ENCODE results near the gene PLD3. TPM values are rescaled to one million over a fixed set of nuclear protein-coding genes. Genes with fewer than 3 reads are reported as not detected.
A peak's percentile ranks its signal among the peaks of the same experiment; 100 is the strongest.

The PLD3 gene
- total and polyA plus RNA-seq, 4 donors, result 205 to 407 (median 238) TPM

DNA sequence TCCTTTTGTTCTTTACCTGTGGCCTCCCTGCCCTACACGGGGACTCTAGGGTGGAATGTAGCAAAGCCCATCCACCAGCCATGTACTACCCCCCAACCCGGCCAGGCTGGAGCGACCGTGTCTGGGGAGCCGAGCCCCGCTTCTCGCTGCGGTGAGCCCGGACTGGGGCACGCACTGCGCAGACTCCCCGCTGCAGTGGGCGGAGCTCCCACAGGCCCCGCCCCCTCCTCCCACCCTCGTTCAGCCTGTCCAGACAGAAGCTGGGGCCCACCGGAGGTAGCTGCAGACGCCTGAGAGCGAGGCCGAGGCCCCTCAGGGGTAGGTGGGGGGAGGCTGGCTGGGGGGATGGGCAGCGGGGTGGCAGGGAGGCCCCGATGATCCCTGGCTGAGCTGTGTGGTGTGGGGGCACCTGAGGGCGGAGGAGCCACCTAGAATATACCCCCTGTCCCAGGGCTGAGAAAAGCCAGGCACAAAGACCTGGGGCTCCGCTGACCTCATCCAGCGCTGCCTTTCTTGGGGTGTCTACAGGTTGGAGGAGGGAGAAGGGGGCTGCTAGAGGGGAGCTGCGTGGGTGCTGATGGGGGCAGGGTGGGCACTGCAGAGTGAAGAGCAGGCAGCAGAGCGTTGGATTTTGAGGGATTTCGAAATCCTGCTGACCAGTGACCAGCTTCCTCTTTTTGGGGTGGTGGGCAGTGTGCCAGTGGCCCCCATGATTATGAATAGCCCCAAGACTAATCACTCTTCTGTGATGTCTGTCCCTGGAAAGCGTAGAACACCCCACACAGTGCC lies 17.3 kb downstream of the PLD3 start:
- ATAC-seq (ENCODE audit: insufficient read depth, low FRiP score) (peak; percentile 82), DNase-seq (peak; percentile 88 to 94 (median 91))
- Histone ChIP-seq H3K27ac (ENCODE audit: low read depth in 1 of 2, low read length in 1 of 2) (peak overlapping the region in 1 of 2 donors; percentile 11), H3K4me1 (ENCODE audit: control insufficient read depth in 5 of 5, insufficient read depth in 5 of 5, low read length in 5 of 5) (peaks cover 0 to 17% (median 4%) of the 10 kb centered on the region in 5 donors), H3K27me3 (ENCODE audit: control insufficient read depth in 3 of 3, insufficient read depth in 3 of 3, low read length in 2 of 3) (no peaks in the 10 kb centered on the region), H3K9ac (ENCODE audit: insufficient read depth in 1 of 2, low read length in 2 of 2) (peak overlapping the region; percentile 67 to 74), H3K36me3 (ENCODE audit: control insufficient read depth in 4 of 4, insufficient read depth in 4 of 4, low read length in 4 of 4) (peaks cover 3 to 22% (median 10%) of the 10 kb centered on the region in 4 donors), H3K4me3 (peak overlapping the region; percentile 11), H3K9me3 (ENCODE audit: control insufficient read depth in 4 of 4, insufficient read depth in 3 of 4, low read length in 3 of 4) (no peaks in the 10 kb centered on the region)
- 14 to 33% methylated on average over 27 to 28 of the region's 28 CpGs for WGBS, 2 donors
- TF ChIP-seq CTCF (IDR thresholded peaks at IDR 0.05; ENCODE audit: control extremely low read depth, extremely low read depth), result no peak

- Histone ChIP-seq H3K4me3 (no peak overlapping the region), H3K27ac (ENCODE audit: low read depth in 1 of 2, low read length in 1 of 2) (peak overlapping the region in 1 of 2 donors; percentile 1), H3K4me1 (ENCODE audit: control insufficient read depth in 5 of 5, insufficient read depth in 5 of 5, low read length in 5 of 5) (peaks cover 0 to 17% (median 4%) of the 10 kb centered on the region in 5 donors), H3K9ac (ENCODE audit: insufficient read depth in 1 of 2, low read length in 2 of 2) (peak overlapping the region in 1 of 2 donors; percentile 5), H3K27me3 (ENCODE audit: control insufficient read depth in 3 of 3, insufficient read depth in 3 of 3, low read length in 2 of 3) (no peaks in the 10 kb centered on the region), H3K9me3 (ENCODE audit: control insufficient read depth in 4 of 4, insufficient read depth in 3 of 4, low read length in 3 of 4) (no peaks in the 10 kb centered on the region), H3K36me3 (ENCODE audit: control insufficient read depth in 4 of 4, insufficient read depth in 4 of 4, low read length in 4 of 4) (peaks cover 3 to 24% (median 16%) of the 10 kb centered on the region in 4 donors)
- DNase-seq (peak; percentile 56 to 79 (median 73)), ATAC-seq (ENCODE audit: insufficient read depth, low FRiP score) (no peak)
- 73 to 77% methylated on average over 27 of the region's 27 CpGs for WGBS, 2 donors
- no peak for TF ChIP-seq CTCF (IDR thresholded peaks at IDR 0.05; ENCODE audit: control extremely low read depth, extremely low read depth)
These were observed 18.4 kb downstream of the PLD3 start for GRCh38 chr19:40366697-40367561.

DNA sequence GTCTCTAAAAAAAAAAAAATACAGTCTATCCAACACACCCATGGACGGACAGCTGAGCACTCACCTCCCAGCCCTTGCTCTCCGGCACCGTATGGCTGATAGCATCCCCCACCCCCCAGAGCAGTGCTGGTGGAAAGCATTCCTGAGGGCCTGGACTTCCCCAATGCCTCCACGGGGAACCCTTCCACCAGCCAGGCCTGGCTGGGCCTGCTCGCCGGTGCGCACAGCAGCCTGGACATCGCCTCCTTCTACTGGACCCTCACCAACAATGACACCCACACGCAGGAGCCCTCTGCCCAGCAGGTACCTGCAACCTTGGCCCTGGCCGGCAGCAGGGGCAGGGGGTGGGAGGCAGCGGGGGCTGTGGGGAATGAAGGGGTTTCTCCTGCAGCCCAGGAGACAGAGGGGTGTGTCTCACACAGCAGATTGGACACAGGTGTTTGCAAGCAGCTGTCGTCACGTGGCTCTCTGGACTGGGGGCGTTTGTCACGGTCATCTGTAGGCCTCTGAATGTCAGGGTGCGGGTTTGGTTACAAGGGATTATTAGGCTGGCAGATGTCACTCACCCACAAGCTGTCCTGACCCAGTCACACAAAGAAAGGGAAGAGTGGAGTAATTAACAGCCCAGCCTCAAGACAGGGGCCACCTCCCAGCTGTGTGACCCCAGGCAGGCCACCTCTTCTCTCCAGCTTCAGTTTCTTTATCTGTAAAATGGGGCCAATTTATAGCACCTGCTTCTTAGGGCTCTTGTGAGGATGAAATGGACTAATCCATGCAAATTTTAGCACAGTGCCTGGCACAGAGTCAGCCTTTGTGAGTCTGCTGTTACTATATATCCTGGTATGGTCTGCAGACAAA lies 19.3 kb downstream of the PLD3 start:
- Histone ChIP-seq H3K4me1 (ENCODE audit: control insufficient read depth in 5 of 5, insufficient read depth in 5 of 5, low read length in 5 of 5) (peaks cover 0 to 17% (median 4%) of the 10 kb centered on the region in 5 donors), H3K27ac (ENCODE audit: low read depth in 1 of 2, low read length in 1 of 2) (no peak overlapping the region), H3K27me3 (ENCODE audit: control insufficient read depth in 3 of 3, insufficient read depth in 3 of 3, low read length in 2 of 3) (no peaks in the 10 kb centered on the region), H3K9ac (ENCODE audit: insufficient read depth in 1 of 2, low read length in 2 of 2) (no peak overlapping the region), H3K36me3 (ENCODE audit: control insufficient read depth in 4 of 4, insufficient read depth in 4 of 4, low read length in 4 of 4) (peaks cover 3 to 24% (median 18%) of the 10 kb centered on the region in 4 donors), H3K9me3 (ENCODE audit: control insufficient read depth in 4 of 4, insufficient read depth in 3 of 4, low read length in 3 of 4) (no peaks in the 10 kb centered on the region), H3K4me3 (no peak overlapping the region)
- TF ChIP-seq CTCF (IDR thresholded peaks at IDR 0.05; ENCODE audit: control extremely low read depth, extremely low read depth), result no peak
- DNase-seq (no peak), ATAC-seq (ENCODE audit: insufficient read depth, low FRiP score) (no peak)
- WGBS, 2 donors, result 89 to 90% methylated on average over 16 of the region's 16 CpGs
